Ureter (tissue), 1 donor: ENCODE data around the gene FA2H. TPM values are rescaled to one million over a fixed set of nuclear protein-coding genes. Genes with fewer than 3 reads are reported as not detected.
"Not testable (repeated sequence)": the region's sequence is repeated elsewhere in the genome, so short reads cannot be mapped to it uniquely, and the experiment has no call there.

ENCODE experiments used
- DNase-seq: peaks from one replicate; pipeline ENCODE4 v3.0.0-alpha.2; 2020; ENCODE audit warnings: low spot score
- total RNA-seq: library from RNA; stranded (reverse); gene quantifications from one replicate; pipeline ENCODE4 v1.2.4, GENCODE V29; 2023
- donor health status: DM: yes; HTN: yes; CAD: no.

Gene FA2H
- total RNA-seq, 1 donor from 2014 or later = 9.8 TPM

- no peak for DNase-seq
Measured at GRCh38 chr16:74770831-74771526, 3.6 kb downstream of the FA2H start.

- no peak for DNase-seq
Measured at GRCh38 chr16:74769586-74770190, 4.9 kb downstream of the FA2H start.

GRCh38 chr16:74768239-74768638, 6.4 kb downstream of the FA2H start:
- no peak for DNase-seq

- no peak for DNase-seq
Measured at GRCh38 chr16:74767749-74768148, 6.9 kb downstream of the FA2H start.

GRCh38 chr16:74766729-74767128, 7.9 kb downstream of the FA2H start:
- DNase-seq = no peak

GRCh38 chr16:74764184-74764583, 10.4 kb downstream of the FA2H start:
- not testable (repeated sequence) for DNase-seq

- no peak for DNase-seq
Measured at GRCh38 chr16:74761665-74762064, 13.0 kb downstream of the FA2H start.

- peak; percentile 56 for DNase-seq
Measured at GRCh38 chr16:74760007-74760767, 14.4 kb downstream of the FA2H start.

- no peak for DNase-seq
Measured at GRCh38 chr16:74759564-74759963, 15.1 kb downstream of the FA2H start.

GRCh38 chr16:74758801-74759200, 15.8 kb downstream of the FA2H start:
- DNase-seq = no peak

GRCh38 chr16:74757349-74757748, 17.3 kb downstream of the FA2H start:
- DNase-seq = no peak

GRCh38 chr16:74756203-74756602, 18.4 kb downstream of the FA2H start:
- no peak for DNase-seq

- DNase-seq = no peak
Measured at GRCh38 chr16:74753180-74753579, 21.4 kb downstream of the FA2H start.

- DNase-seq = no peak
Measured at GRCh38 chr16:74752756-74753155, 21.9 kb downstream of the FA2H start.

GRCh38 chr16:74752258-74752657, 22.4 kb downstream of the FA2H start:
- DNase-seq = no peak

GRCh38 chr16:74751658-74752057, 23.0 kb downstream of the FA2H start:
- no peak for DNase-seq

- no peak for DNase-seq
Measured at GRCh38 chr16:74749291-74750055, 25.1 kb downstream of the FA2H start.

- DNase-seq = no peak
Measured at GRCh38 chr16:74748616-74749026, 26.0 kb downstream of the FA2H start.

- DNase-seq = no peak
Measured at GRCh38 chr16:74747716-74748615, 26.7 kb downstream of the FA2H start.

- no peak for DNase-seq
Measured at GRCh38 chr16:74745926-74746325, 28.7 kb downstream of the FA2H start.

- DNase-seq = no peak
Measured at GRCh38 chr16:74745109-74745615, 29.5 kb downstream of the FA2H start.
